Subcutaneous abdominal adipose tissue (tissue), 5 donors: Measurements from ENCODE around the gene BACH1.

Experiments
- H3K27ac ChIP-seq: one replicate; pipeline ENCODE4 v1.7.0; 2013; ENCODE audit warnings: low read depth, mild to moderate bottlenecking, inconsistent platforms, low read length, moderate library complexity
- H3K27me3 ChIP-seq, 5 donors: one replicate each; pipeline ENCODE4 v1.7.0; 2013; ENCODE audit warnings: low read length in 5 of 5, inconsistent platforms in 1 of 5; ENCODE audit not compliant: control insufficient read depth in 5 of 5, insufficient read depth in 4 of 5
- H3K36me3 ChIP-seq, 5 donors: one replicate each; pipeline ENCODE4 v1.7.0; 2013; ENCODE audit warnings: low read length in 5 of 5; ENCODE audit not compliant: control insufficient read depth in 5 of 5, insufficient read depth in 5 of 5
- H3K4me1 ChIP-seq, 5 donors: one replicate each; pipeline ENCODE4 v1.7.0; 2013; ENCODE audit warnings: low read length in 5 of 5, mild to moderate bottlenecking in 3 of 5, moderate library complexity in 1 of 5; ENCODE audit not compliant: control insufficient read depth in 5 of 5, insufficient read depth in 5 of 5
- H3K4me3 ChIP-seq, 5 donors: one replicate each; pipeline ENCODE4 v1.7.0; 2013; ENCODE audit warnings: low read length in 5 of 5, low read depth in 1 of 5
- H3K9ac ChIP-seq, 5 donors: one replicate each; pipeline ENCODE4 v1.7.0; 2013; ENCODE audit warnings: low read length in 5 of 5, mild to moderate bottlenecking in 4 of 5, moderate library complexity in 3 of 5
- H3K9me3 ChIP-seq, 5 donors: one replicate each; pipeline ENCODE4 v1.7.0; 2013; ENCODE audit warnings: low read length in 5 of 5; ENCODE audit not compliant: control insufficient read depth in 5 of 5
- donor health status: healthy.
- donor health status: healthy.
- donor health status: healthy.
- donor health status: healthy.
- donor health status: healthy.

BACH1 gene

DNA sequence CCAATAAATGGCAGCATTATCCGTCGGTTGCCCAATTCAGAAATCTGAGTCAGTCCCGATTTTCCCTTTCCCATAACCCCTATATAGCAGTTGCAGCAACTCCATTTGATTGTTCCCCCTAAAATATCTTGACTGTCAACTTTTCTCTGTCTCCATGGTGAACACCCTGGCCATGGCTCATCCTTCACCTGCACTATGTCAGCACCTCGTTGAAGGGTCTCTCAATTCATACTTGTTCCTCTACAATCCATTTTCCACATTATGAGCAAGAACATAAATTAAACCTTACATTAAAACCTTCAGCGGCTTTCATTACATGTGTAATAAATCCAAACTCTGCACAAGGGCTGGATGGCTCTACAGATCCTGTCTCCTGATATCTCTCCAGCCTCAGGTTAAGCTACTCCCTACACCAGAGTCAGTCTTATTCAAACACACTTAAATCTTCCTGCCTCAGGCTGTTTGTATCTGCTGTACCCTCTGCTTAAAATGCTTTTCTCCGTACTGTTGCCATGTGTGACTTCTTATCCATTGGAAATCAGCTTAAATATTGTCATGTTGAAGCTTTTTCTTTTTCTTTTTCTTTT, 87.3 kb downstream of the BACH1 start:
- H3K9me3 ChIP-seq = no peaks in the 10 kb centered on the region
- H3K27me3 ChIP-seq = no peaks in the 10 kb centered on the region
- H3K4me3 ChIP-seq = no peak overlapping the region
- no peaks in the 10 kb centered on the region for H3K36me3 ChIP-seq
- H3K27ac ChIP-seq = no peak overlapping the region
- H3K9ac ChIP-seq = no peak overlapping the region
- no peaks in the 10 kb centered on the region for H3K4me1 ChIP-seq

- no peaks in the 10 kb centered on the region for H3K36me3 ChIP-seq
- no peak overlapping the region for H3K27ac ChIP-seq
- H3K9me3 ChIP-seq = no peaks in the 10 kb centered on the region
These were observed 88.1 kb downstream of the BACH1 start for GRCh38 chr21:29386803-29387202.

GRCh38 chr21:29387598-29387997, 88.9 kb downstream of the BACH1 start:
- no peaks in the 10 kb centered on the region for H3K27me3 ChIP-seq
- H3K27ac ChIP-seq = no peak overlapping the region
- no peaks in the 10 kb centered on the region for H3K36me3 ChIP-seq
- H3K9me3 ChIP-seq = no peaks in the 10 kb centered on the region
- no peaks in the 10 kb centered on the region for H3K4me1 ChIP-seq
- no peak overlapping the region for H3K4me3 ChIP-seq
- H3K9ac ChIP-seq = no peak overlapping the region

More at GRCh38 chr21:29386803-29387202, 88.1 kb downstream of the BACH1 start:
- Histone ChIP-seq H3K4me3 (no peak overlapping the region), H3K27me3 (no peaks in the 10 kb centered on the region), H3K9ac (no peak overlapping the region), H3K4me1 (no peaks in the 10 kb centered on the region)

GRCh38 chr21:29389136-29389535, 90.4 kb downstream of the BACH1 start:
- Histone ChIP-seq H3K9me3 (no peaks in the 10 kb centered on the region), H3K36me3 (no peaks in the 10 kb centered on the region), H3K27me3 (no peaks in the 10 kb centered on the region), H3K27ac (no peak overlapping the region), H3K4me3 (no peak overlapping the region), H3K9ac (no peak overlapping the region), H3K4me1 (no peaks in the 10 kb centered on the region)

- Histone ChIP-seq H3K4me1 (no peaks in the 10 kb centered on the region), H3K27me3 (no peaks in the 10 kb centered on the region), H3K36me3 (no peaks in the 10 kb centered on the region), H3K9ac (no peak overlapping the region), H3K27ac (no peak overlapping the region), H3K4me3 (no peak overlapping the region), H3K9me3 (no peaks in the 10 kb centered on the region)
These were observed 92.1 kb downstream of the BACH1 start for GRCh38 chr21:29390778-29391177.

- no peak overlapping the region for H3K9ac ChIP-seq
- H3K36me3 ChIP-seq = no peaks in the 10 kb centered on the region
- H3K9me3 ChIP-seq = no peaks in the 10 kb centered on the region
- no peaks in the 10 kb centered on the region for H3K27me3 ChIP-seq
- H3K4me3 ChIP-seq = no peak overlapping the region
- no peak overlapping the region for H3K27ac ChIP-seq
- H3K4me1 ChIP-seq = no peaks in the 10 kb centered on the region
These were observed 95.3 kb downstream of the BACH1 start for GRCh38 chr21:29394051-29394450.
